Astrocyte of the hippocampus (primary cell): ENCODE results near the gene TMEM91.

Experiments used
- DNase-seq: peaks from one replicate; pipeline ENCODE4 v3.0.0; 2011; ENCODE audit warnings: low read depth, low spot score

The TMEM91 gene

DNA sequence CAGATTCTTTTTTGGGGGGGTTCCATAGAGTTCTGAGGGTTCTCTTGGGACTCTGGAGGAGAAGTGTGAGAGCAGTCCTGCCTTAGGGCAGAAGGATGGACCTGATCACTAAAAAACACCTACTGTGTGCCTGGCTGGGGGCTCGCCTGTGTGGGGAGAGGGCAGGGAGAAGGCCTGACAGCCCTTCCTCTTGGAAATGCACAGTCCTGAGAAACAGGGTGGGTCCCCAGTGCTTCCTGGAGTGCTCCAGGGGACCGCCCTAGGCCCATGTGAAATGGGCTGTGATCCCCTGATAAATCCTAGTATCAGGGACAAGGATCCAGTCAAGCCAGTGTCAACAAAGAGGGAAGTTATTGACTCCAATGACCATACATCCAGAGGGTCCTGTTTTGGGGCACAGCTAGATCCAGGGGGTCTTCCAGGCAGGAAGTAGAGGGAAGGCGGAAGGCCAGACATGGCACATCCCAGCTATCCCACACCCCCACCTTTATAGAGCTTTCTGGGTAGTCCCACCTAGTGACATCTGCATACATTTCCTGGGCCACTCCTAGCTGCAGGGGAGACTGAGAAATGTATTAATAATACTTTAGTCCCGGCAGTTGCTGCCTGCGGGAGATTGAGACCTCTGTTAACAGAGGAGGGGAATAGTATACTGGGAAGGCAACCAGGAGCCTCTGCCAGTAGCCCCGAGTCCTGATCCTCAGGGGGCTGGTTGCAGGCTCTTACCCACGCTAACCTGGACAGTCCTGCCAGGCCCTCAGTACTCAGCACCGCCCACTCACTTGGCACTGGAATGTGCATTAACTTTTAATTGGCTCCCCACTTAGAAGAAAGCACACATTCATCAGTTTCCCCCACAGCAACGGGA lies 35.0 kb downstream of the TMEM91 start:
- no peak for DNase-seq

DNA sequence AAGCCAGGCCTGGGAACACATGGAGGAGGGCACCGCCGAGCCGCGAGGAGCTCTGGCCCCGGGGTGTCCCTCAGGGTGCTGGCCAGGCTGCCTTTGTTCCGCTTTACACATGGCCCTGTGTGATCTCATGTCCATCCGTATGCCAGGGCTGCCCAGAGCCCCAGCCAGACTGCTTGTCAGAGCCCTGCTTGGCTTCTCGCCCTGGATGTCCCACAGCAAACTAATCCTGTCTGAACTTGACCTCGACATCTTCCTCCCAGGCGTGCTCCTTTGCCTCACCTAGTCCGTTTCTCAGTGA lies 35.6 kb downstream of the TMEM91 start:
- peak; percentile 44 for DNase-seq

DNA sequence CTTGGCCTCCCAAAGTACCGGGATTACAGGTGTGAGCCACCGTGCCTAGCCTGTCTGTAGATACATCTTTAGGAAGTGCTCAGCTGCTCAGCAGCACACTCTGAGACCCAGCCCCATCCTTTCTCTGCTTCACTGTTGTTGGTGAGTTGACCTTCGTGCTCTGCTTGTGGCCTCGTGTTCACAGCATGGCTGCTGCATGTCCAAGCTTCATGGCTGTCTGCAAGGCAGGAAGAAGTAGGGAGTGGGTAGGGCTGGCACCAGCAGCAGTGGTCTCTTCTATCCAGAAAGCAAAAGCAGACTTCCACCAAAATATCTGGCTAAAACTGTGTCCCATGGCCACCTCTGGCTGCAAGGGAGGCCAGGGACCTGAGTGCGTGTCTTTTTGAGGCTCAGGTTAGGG lies 36.6 kb downstream of the TMEM91 start:
- DNase-seq = no peak

DNA sequence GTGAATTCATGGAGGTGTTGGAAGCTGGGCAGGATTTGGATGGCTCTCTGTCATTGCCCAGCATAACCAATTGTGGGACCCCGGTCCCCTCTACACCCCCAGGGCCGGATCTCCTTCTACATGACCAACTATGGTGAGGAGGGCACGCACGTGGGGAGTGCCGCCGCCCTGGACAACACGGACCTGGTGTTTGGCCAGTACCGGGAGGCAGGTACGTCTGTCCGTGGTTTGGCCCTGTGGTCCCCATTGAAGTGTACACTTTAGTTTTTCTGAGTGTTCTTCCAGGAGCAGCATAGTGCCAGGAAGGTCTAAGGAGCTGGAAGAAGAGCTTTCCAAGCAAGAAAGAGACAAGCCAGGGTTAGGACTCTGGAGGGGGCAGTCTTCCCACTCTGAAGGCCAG lies 37.6 kb downstream of the TMEM91 start:
- no peak for DNase-seq

DNA sequence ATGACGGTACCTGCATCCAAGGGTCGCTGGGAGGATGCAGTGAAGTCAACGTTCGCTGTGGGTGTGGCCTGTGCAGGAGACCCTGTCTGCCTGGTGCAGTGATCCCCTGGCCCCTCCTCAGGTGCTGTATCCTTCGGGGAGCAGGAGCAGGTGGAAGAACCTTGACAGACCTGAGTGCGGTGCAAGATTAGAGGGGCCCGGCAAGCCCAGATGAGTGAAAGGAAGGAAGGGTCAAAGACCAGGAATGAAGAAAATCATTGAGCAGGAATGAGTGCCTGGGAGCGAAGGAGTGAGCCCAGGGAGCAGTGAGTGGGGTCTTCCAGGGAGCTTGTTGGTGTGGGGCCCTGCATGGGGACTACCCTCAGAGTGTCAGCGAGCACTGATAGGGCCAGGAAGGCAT lies 38.1 kb downstream of the TMEM91 start:
- DNase-seq = no peak

DNA sequence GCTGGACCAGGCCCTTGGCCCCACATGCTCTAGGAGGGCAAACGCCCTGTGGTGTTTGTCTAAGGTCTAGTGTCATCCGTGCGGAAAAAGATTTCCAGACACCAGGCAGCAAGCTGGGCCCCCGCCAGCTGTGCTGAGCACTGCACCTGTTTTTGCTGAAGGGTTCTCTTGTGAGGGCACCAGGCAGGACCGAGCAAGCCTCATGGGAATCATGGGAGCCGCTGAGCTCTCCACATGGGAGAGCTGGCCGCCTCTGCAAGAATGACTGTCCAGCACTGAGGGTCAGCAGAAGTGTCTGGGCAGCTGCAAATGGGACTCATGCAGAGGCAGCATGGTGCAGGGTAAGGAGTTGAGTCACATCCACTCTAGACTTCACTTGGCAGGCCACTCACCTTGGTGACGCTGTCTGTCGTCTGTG lies 38.8 kb downstream of the TMEM91 start:
- no peak for DNase-seq

DNA sequence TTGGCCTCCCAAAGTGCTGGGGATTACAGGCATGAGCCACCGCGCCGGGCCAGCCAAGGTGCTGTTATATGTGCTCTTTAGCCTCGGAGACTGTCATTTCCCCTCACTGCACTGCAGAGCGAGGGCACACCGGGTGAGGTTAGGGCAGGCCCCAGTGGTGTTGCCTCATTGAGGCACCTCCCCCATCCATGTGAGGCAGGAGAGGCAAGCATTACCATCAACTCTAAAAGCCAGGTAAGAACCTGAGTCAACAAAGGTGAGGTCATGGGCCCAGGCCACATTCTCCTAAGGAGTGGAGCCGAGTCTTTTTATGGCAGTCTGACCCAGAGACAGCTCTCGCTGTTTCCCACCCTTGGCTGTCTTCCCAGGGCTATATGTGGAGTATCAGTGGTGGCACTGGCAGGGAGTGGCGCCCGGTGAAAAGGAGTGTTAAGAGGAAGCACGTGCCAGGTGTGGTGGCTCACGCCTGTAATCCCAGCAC lies 39.9 kb downstream of the TMEM91 start:
- DNase-seq = no peak

DNA sequence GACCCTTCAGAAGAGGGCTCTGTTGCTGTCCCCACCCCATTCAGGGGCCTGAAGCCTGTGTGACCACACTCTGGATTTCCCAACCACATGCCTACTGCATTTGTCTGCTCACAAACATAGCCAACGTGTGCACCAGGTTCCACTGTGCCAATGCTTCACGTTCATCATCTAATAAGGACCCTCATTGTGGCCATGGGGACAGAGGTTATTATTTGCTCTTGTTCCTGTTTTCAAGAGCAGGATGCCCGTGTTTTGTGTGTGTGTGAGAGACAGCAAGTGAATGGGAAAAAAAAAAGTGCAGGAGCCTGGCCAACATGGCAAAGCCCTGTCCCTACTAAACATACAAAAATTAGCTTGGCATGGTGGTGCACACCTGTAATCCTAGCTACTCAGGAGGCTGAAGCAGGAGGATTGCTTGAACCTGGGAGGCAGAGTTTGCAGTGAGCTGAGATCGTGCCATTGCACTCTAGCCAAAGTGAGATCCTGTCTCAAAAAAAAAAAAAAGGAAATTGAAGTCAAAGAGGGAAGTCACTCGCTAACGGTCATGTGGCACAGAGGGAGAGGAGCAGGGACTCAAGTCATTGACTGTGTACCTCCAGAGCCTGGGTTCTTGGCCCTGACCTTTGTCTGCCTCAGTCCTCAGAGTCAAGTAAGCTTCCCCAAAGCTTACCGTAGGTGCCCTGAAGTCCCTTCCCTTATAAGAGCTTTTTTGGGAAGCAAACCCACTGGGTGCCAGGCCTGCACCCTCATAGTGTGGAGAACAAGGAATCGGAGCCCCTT lies 44.0 kb downstream of the TMEM91 start:
- no peak for DNase-seq

DNA sequence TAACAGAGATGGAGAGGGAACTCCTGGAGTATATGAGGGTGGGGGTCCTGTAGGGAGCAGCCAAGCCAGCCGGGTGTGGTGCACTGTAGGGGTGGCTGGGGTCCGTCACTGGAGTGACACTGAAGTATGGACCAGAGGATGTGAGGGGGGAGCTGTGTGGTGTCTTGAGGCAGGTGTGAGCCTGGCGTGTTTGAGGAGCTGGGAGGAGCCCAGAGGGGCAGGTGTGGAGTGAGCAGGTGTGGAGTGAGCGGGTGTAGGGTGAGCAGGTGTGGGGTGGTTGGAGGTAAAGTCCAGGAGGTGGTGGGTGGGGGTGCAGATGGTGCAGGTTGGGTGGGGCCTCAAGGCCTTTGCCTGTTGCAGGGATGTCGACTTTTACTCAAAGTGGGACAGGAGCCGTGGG lies 45.0 kb downstream of the TMEM91 start:
- DNase-seq = no peak

DNA sequence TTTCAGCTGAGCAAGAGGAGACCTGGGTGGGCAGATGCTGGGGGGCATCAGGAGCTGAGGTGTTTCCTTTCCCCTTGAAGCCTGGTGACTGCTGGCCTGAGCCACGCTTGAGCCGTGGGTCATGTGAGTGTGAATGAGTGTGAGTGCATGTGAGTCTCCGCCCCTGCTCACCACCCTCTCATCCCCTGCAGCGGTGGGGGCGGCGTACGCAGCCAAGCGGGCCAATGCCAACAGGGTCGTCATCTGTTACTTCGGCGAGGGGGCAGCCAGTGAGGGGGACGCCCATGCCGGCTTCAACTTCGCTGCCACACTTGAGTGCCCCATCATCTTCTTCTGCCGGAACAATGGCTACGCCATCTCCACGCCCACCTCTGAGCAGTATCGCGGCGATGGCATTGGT lies 45.6 kb downstream of the TMEM91 start:
- DNase-seq = no peak

DNA sequence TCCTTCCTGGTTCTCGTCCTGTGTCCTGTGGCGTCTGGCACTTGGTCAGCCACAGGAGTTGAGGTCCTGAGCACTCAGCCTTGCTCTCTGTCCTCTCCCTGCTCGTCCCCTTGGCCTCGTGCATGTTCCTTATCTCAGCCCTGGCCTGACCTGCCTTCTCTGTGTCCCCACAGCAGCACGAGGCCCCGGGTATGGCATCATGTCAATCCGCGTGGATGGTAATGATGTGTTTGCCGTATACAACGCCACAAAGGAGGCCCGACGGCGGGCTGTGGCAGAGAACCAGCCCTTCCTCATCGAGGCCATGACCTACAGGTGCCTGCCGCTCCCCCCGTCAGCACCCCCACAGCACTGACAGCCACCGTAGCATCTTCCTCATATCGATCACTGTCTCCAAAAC lies 46.1 kb downstream of the TMEM91 start:
- DNase-seq = no peak

DNA sequence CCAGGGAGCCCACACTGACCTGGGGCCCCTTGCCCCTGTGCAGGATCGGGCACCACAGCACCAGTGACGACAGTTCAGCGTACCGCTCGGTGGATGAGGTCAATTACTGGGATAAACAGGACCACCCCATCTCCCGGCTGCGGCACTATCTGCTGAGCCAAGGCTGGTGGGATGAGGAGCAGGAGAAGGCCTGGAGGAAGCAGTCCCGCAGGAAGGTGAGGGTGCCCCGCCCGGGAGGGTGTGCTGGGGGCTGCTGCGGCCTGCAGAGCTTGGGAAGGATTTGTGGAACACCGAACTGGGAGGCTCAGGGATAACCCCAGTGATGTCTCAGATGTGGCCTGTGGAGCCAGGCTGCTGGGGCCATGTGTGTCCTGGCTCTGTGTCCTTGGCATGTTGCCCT lies 46.6 kb downstream of the TMEM91 start:
- no peak for DNase-seq

DNA sequence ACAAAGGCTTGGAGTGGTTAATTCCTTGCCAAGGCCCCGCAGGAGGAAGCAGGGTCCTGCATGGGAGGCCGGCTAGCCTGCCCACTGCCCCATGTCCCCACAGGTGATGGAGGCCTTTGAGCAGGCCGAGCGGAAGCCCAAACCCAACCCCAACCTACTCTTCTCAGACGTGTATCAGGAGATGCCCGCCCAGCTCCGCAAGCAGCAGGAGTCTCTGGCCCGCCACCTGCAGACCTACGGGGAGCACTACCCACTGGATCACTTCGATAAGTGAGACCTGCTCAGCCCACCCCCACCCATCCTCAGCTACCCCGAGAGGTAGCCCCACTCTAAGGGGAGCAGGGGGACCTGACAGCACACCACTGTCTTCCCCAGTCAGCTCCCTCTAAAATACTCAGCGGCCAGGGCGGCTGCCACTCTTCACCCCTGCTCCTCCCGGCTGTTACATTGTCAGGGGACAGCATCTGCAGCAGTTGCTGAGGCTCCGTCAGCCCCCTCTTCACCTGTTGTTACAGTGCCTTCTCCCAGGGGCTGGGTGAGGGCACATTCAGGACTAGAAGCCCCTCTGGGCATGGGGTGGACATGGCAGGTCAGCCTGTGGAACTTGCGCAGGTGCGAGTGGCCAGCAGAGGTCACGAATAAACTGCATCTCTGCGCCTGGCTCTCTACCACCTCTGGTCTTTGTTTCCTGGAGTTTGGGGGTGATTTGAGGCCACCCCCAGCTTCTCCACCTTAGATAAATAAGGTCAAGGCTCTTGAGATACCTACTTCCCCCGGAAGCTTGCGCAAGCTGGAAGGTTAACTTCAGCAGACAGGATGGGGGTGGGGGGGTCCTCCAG lies 48.2 kb downstream of the TMEM91 start:
- DNase-seq = no peak

DNA sequence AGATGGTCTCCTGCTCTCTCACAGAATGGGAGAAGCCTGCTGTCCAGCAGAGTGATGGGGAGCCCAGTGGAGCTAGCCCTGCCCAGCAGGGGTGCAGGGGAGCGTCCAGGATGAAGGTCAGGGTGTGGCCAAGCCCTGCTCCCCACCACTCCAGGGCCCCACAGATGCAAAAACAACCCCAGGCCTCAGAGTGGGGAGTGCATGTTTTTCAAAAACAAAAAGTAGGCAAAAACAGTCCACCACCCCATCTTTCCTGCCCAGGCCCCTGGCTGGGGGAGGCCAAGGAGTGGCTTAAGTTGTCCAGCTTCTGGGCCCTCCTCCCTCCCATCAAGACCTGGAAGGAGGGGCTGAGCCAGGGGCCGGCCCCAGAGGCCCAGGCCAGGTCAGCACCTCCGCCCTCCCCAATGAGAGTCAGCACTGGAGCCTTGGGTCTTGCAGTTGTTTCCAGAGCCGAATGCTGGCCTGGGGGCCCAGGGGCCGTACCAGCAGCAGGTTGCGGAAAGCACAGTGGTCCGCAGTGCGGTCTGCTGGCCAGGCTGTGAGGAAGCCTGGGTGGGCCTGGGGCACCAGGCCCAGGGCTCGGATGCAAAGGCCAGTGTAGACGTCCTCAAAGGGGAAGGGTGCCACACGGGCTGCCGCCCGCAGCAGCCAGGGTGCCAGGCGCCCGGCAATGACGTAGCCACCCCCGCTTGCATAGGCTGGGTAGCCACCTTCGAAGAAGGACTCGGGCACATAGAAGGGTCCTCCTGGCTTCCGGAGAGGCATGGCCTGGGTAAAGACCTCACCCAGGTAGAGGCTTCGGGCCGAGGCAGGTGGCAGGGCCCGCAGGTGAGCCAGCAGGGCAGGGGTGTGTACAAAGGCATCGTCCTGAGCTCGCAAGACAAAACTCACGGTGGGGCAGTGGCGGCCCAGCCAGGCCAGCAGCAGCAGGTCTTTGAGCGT lies 49.1 kb downstream of the TMEM91 start:
- DNase-seq = no peak

DNA sequence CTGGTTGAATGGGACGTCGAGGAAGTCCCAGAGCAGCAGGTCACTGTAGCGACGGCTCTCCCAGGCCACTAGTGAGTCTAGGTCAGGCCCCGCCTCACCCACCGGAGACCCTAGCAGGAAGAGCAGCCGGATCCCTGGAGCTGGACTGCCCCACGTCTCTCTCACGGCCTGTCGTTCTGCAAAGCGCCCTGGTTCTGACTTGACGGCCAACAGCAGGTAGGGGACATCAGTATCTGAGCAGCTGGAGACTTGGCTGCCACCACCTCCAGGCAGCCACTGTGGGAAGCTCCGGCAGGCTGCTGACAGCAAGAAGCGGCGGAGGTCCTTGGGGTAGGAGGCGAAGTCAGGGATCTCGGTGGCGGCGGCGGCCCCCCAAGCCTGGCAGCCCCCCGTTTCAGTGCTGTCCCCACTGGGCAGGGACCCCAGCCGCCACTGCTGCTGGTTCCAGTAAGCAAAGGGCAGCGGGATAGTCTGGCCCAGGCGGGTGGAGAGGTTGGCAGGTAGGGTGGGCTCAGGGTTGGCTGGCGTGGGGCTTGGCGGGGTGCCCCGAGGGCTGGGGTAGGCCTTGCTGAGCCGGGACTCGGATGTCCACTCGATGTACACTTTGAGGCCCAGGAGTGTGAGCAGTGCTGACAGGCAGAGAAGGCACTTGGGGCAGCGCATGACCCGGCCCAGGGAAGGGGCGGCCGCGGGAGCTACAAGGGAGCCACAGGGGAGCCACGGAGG lies 49.9 kb downstream of the TMEM91 start:
- DNase-seq = no peak

DNA sequence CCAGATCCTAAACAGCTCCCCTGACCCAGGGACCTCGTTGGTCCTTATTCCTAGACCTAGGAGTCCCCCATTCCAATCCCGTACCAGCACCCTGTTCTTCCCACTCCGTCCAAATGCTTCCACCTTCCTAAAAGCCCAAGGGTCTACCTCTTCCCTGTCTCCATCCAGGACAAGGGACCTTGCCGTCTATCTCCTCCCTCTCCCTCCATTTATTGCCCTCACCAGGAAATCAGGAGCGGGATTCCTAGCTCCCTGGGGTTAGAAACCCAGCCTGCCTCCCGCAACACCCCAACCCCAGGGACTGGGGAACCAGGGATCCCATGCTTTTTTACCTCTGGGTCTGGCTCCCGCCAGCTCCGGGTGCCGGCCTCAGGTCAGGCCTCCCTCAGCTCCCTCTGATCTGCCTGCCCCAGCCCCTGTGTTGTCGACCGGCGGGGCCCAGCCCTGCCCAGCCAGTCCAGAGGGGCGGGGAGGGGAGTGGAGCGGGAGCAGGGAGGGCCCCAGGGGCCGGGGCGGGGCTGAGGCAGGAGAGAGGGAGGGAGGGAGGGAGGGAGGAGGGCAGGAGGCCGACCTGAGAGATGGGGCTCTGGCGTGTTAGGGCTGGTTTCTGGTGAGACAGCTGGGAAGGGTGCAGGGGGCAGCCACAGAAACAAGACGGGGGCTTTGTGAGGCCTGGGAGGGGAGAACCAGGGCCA lies 50.8 kb downstream of the TMEM91 start, which contains the start of gene B3GNT8:
TSS of gene B3GNT8 (minus strand) at position 423 of the 695 bp plus-strand sequence. CDS start 596 bp downstream, outside the sequence.
- DNase-seq = peak; percentile 91

DNA sequence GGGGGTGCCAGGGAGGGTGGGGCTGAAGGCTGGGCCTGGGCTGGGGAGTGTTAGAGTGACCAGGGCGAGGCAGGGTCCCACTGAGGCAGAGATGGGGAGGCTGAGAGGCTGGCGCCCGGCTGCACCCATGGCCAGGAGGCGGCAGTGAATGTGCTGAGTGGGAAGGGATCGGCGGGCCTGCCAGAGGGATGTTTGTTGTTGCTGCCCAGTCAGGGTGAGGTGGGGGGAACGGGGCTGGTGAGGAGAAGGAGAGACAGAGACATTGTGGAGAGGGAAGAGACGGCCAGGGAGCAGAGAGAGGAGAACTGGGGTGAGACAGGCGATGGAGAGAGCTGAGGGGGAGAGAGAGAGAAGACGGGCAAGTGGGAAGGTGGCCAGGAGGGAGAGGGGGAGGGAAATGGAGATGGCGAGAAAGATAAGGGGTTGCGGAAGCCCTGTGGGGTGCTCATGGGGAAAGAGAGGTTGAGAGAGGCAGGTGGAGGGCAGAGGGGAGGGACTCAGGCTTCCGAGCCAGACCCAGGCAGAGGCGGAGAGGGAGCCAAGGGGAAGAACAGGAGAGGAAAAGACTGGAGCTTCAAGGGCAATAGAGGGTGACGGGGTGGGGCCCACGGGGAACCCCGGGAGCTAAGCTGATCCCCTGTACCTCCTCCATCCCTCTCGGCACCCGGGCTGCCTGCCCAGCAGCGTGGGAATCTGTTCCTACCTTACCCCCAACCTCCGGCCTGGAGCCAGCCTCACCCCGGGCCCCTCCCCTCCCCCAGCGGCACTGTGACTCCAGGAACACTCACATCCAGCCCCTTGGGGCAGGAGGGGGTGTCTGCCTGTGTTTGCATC lies 51.5 kb downstream of the TMEM91 start:
- peak; percentile 51 for DNase-seq

DNA sequence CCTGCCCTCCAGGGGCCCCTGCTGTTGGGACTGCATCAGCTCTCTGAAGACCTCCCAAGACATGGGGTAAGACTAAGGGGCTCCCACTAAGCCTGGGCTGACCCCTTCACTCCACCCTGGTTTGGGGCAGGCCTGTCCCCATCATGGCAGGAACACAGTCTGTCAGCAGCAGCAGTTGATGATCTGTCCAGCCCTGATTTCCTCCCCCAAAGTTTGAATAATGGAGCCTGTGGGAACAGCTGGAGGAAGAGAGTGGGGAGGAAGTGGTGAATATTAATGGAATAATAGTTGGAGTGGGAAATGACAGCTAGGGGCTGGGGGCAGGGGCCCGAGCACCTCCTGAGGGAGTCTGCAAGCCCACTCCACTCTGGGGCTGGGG lies 52.1 kb downstream of the TMEM91 start:
- DNase-seq = no peak

DNA sequence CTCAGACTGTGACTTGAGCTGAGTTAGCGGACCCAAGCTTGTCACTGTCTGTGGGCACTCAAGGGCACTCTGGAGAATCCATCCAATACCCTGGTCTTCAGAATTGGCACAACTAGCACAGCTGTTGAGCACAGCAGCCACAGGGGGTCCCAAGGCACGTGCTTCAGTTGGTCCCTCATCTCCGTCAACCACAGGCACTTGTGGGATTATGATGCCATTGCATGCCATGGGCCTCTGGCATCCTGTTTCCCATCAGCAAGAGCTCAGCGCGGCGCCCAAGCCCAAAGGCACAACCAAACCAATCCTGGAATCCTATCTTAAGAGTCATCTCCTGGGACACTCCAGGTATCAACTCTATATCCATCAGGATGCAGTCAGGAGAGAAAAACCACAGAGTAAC lies 54.6 kb downstream of the TMEM91 start:
- peak; percentile 35 for DNase-seq
